NCI-H1436 (cell line): ENCODE data around the gene KCTD13.
A peak's percentile ranks its signal among the peaks of the same experiment; 100 is the strongest.
"Not testable (repeated sequence)": the region's sequence is repeated elsewhere in the genome, so short reads cannot be mapped to it uniquely, and the experiment has no call there.

Experiments used
- DNase-seq: peaks from one replicate; lab custom pipeline; 2025; lab: John Stamatoyannopoulos, UW

KCTD13 gene, protein sequence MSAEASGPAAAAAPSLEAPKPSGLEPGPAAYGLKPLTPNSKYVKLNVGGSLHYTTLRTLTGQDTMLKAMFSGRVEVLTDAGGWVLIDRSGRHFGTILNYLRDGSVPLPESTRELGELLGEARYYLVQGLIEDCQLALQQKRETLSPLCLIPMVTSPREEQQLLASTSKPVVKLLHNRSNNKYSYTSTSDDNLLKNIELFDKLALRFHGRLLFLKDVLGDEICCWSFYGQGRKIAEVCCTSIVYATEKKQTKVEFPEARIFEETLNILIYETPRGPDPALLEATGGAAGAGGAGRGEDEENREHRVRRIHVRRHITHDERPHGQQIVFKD

DNA sequence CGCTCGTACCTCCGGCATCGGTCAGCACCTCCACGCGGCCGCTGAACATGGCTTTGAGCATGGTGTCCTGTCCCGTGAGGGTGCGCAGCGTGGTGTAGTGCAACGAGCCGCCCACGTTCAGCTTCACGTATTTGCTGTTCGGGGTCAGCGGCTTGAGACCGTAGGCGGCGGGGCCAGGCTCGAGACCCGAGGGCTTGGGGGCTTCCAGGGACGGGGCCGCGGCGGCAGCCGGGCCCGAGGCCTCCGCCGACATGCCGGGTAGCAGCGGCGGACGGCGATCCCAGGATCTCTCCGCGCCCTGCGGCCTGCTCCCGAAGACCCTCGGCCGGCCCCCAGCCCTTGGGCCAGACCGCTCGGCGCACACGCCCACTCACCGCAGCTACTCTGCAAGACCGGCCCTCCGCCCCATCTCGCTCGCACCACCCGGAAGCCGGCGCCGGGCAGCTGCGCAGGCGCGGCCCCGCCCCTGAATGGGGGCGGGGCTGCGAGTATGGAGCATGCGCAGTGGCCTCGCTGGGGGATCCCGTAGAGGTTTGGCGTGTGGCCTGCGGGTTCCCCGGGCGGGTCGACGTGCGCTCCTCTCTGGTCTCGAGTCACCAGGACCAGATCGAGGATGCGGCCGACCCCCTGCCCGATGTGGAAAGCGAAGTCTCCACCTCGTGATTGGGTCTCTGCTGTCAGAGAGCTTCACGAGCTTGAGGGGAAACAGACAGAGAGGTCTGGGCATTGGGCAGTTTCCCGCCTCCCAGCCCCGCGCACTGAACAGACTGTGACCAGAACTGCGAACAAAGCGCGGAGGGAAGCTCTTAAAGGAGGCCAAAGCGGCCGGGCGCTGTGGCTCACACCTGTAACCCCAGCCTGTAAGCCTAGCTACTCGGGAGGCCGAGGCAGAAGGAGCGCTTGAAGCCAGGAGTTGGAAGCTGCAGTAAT, at the start of gene KCTD13:
Gene KCTD13 (minus strand): TSS at position 446 of the 930 bp plus-strand sequence. CDS start 193 bp downstream, at position 253.
- peak; percentile 65 for DNase-seq

DNA sequence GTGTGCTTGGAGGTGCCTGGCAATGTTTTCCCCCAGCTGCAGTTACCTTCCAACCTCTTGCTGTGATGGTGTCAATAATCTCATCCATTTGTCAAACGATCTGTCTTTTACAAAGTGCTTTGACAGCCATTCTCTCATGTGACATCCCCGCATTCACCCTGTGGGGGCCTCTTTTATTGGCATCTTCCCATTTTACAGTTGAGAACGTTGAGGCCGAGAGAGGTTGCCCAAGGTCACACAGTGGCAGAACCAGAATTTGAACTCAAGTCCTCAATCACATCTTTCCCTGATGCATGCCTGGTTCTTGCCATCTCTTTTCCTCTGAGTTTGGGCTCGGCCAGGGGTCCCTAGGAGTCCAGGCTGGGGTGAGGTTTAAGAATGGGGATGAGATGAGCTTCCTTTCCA, 49.1 kb upstream of the KCTD13 start:
- DNase-seq = no peak

DNA sequence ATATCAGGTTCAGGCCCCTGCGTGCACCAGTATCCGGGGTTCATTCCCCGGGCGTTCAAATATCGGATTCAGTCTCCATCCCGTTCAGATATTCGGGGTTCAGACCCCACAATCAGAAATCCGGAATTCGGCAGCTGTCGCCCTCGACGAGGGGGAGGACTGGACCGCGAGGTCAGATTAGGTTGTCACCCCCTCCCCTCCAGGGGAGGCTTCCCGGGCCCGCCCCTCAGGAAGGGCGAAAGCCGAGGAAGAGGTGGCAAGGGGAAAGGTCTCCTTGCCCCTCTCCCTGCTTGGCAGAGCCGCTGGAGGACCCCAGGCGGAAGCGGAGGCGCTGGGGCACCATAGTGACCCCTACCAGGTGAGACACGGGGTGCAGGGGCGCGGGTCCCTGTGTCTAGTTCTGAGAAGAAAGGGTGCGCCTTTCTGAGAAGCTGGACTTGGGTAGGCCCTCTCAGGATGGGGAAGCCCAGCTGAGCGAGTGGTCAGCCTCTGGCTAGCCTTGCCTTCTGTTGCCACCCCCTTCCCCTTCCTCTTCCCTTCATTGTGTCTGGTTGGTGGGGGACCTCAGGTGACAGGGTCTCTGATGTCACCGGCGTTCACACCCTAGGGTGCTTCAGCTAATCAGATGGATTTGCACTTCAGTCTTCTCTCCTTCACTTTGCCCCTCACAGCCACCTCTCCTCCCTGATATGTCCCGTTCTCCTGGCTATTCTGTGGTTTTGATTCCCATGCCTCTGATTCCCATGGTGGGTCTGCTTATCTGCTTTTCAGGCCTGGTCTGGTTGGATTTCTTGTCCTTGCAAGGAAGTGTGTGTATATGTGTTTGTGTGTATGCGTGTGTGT, 48.5 kb upstream of the KCTD13 start:
- no peak for DNase-seq

DNA sequence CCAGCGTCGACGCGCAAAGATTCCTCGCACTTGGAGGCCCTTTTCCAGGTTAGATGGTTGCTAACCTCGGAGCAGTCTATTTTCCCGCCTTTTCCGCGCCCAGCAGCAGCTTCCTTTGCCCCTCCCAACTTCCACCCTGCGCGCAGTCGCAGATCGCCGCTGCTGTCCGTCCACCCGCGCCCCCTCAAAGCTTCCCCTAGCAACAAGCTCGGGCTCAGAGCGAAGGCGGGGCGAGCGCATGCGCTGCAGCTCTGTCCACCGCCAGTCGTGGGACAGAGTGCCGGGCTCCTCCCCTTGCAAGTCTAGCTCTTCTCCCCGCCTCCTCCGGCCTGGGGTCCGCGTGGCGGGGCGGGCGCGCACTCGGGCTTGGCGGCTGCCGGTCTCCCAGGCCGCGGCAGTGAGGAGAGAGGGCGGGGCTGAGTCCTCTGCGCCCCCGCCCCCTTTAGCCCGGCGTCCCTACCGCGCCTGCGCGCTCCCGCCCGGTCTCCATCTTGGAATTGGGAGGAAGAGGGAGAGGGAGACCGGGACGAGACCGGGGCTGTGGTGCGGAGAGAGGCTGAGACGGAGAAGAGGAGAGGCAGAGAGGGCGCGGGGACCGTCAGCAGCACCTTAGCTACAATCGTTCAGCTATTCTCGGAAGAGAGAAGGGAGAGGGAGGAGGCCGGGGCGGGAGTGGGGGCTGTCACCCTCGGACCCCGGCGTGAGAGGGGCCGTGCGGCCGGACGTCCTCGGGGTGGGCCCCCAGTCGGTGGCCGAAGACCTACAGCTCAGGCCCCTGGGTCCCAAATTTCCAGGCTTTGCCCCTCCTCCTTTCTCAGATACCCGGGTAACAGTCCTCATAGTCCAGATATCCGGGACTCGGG, 47.6 kb upstream of the KCTD13 start, which contains the start of gene TAOK2:
Gene TAOK2 (plus strand): TSS at position 485 of the 863 bp plus-strand sequence. CDS start 3,905 bp downstream, outside the sequence.
- peak; percentile 98 for DNase-seq

DNA sequence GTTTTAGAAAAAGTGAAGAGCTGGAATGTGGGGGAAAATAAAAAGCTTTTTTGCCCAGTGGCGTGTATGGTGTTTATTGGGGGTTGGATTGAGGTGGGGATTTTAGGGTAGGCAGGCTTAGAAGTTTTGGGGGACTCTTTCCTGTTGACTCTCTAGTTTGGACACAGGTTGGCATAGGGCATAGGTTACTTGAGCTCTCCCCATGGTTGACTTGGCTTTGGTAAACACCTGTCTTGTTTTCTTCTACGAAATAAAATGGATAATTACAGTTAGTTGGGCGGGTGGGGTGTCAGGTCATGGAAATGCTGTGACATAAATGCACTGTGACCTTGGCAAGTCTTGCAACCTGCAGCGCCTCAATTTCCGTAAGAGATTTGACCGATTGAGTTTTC, 47.0 kb upstream of the KCTD13 start:
- no peak for DNase-seq

DNA sequence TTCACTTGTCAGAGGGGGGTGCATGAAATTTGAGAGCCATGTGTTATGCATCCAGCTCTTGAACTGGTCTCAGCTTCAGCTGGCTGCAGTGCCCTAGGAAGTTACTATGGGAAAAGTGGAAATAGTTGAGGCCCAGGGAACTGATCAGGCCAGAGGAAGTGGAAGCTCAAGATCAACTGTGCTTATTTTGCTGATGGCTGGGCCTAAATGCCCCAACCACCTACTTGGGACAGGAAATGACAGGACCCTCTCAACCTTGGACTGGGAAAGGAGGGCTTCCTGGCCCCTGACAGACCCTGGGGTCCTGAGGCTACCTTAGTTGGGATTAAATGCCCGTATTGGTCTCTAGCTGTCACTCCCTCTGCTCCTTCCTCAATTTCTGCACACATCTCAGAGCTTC, 46.5 kb upstream of the KCTD13 start:
- no peak for DNase-seq

DNA sequence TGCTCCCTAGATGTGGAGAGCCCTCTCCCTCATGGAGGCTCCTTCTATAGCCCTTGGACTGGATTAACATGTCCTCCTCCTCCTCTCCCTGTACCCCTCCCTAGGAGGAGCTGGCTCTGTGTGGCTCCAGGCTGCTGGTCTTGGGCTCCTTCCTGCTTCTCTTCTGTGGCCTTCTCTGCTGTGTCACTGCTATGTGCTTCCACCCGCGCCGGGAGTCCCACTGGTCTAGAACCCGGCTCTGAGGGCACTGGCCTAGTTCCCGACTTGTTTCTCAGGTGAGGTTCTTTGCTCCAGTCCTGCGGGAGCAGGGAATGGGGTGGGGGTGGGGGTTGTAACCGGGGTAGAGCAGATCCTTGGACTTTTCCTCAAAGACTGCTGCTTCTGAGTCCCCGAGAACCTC, 45.3 kb upstream of the KCTD13 start:
- no peak for DNase-seq

DNA sequence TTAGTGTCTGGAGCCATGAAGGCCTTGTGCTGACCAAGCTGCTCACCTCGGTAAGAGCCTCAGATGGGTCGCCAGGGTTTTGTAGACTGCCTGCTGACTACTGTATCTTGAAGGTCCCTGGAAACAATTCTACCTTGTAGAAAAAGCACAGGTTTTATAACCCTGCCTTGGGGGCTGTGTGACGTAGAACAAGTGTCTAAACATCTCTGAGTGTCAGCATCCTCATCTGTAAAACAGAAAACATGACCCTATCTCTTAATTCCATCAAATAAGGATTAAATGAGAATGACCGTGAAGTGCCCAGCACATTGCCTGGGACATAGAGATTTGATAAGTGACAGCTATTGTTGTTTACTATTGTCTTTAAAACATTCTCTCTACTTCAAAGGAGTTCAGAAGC, 42.2 kb upstream of the KCTD13 start:
- DNase-seq = no peak

DNA sequence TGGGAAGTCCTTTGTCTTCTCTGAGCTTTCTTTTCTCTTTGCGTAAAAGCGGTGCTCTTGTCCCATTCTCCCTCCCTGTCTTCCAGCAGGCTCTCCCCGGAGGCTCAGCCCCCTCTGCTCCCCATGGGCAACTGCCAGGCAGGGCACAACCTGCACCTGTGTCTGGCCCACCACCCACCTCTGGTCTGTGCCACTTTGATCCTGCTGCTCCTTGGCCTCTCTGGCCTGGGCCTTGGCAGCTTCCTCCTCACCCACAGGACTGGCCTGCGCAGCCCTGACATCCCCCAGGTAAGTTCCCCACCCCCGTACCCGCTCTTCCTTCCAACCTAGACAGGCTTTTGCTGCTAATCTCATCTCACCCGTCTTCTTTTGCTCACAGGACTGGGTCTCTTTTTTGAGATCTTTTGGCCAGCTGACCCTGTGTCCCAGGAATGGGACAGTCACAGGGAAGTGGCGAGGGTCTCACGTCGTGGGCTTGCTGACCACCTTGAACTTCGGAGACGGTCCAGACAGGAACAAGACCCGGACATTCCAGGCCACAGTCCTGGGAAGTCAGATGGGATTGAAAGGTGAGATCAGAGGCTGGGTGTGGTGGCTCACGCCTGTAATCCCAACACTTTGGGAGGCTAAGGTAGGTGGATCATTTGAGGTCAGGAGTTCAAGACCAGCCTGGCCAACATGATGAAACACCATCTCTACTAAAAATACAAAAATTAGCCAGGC, 37.2 kb upstream of the KCTD13 start:
- no peak for DNase-seq

DNA sequence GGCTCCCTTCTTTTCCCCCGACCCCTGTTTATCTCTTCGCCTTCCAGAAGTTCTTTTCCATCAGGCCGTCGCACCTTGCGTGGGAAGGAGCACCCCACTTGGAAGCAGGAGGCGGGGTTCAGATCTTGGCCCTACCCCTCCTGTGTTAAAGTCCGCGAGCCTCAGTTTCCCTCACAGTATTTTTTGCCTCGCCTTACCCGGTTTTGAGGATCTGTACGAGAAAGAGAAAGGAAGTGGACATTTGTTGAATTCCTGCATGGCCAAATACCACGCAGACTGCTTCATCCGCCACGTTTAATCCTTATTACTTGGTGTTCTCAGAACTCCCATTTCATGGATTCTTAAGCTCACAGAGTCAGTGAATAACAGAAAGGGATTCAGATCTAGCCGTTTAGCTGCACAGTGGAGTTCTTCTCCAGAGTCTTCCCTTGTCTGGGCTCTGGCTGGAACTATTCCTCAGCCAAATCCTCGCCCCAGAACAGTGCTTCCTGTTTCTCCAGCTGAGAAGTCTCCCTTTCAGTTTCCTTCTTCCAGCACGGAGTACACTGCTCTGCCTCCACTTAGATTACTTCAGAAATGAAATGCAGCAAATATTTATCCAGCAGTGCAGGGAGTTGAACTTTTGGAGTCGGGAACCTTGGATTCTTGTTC, 36.4 kb upstream of the KCTD13 start:
- DNase-seq = no peak

DNA sequence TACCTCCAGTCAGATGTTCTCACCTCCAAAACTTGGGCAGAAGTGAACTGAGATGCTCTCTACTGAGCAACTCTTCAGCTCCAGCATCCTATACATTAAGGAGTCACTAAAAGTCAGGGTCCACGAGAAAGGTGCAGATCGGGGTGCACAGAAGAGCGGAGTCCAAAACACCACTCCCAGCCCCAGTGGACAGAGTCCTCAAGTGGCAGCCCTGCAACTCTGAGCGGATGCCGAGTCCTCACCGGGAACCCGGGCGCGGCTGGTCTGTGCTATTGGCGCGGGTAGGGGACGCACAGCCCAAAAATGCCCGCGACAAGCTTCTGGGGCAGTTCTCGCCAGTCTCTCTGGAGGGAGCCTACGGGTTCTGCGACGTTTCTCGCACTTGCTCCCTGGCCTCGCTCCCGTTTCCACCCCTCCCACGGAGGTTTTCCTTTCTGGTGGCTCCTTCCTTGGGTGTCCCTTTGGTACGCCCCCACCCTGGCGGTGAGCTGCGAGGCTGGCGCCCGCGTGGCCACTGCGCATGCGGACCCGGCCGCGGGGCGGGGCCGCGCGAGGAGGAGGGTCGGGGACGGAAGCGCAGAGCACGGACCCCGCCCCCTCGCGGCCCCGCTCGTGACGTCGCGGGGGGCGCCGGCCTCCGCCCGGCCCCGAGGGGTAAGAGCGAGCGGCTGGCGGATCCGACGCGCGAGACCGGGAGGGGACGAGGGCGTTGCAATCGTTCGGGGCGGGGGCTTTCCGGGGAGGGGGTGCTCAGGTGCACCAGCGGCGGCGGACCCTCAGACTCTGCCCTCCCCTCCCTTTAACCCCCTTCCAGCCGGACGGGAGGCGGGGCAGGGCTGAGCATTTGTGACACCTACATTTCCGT, 35.7 kb upstream of the KCTD13 start, which contains the start of gene TMEM219:
Gene TMEM219 (plus strand): TSS at position 601 of the 865 bp plus-strand sequence. CDS start 1,065 bp downstream, outside the sequence.
- peak; percentile 82 for DNase-seq

DNA sequence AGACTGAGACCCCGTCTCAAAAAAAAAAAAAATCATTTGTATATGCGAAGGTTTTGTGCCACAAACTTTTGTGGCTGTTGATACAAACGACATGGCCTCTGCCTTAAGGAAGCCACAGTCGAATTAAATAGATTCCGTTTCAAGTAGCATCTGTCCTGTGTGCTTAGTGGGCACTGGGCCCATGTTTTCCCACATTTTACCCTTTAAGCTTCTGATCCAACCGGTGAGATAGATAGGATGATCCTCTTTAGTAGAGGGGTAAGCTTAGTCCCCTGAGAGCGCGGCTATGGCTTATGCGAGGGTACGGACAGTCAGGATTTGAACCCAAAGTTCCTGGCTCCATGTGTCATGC, 35.1 kb upstream of the KCTD13 start:
- DNase-seq = no peak

DNA sequence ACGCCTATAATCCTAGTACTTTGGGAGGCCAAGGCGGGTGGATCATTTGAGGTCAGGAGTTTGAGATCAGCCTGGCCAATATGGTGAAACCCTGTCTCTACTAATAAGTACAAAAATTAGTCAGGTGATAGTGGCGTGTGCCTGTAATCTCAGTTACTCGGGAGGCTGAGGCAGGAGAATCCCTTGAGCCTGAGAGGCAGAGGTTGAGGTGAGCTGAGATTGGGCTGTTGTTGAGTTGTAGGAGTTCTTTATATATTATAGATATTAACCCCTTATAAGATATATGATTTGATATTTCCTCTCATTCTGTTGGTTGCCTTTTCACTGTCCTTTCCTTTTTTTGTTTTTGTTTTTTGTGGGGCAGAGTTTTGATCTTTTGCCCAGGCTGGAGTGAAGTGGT, 33.8 kb upstream of the KCTD13 start:
- DNase-seq = not testable (repeated sequence)

DNA sequence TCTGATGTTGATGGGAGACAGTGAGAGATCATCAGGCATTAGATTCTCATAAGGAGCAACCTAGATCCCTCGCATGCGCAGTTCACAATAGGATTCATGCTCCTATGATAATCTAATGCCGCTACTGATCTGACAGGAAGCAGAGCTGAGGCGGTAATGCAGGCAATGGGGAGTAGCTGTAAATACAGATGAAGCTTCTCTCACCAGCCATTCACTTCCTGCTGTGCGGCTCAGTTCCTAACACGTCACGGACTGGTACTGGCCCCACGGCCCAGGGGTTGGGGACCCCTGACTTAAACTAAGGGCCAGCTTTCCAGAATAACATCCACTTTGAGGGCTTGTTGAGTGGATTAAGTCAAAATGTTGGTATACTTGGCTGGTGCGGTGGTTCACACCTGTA, 33.3 kb upstream of the KCTD13 start:
- DNase-seq = no peak

DNA sequence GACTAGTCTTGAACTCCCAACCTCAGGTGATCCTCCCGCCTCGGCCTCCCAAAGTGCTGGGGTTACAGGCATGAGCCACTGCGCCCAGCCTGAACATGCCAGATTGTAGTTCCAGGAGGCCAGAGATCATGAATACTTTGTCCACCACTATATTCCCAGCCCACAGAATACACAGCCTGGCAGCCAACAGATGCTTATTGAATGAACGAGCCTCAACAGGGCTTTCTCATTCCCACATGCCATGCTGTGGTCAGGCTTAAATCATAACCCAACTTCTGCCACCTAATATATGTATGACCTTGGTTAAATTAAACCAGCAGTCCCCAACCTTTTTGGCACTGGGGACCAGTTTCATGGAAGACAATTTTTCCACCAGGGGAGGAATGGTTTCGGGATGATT, 32.7 kb upstream of the KCTD13 start:
- DNase-seq = no peak

DNA sequence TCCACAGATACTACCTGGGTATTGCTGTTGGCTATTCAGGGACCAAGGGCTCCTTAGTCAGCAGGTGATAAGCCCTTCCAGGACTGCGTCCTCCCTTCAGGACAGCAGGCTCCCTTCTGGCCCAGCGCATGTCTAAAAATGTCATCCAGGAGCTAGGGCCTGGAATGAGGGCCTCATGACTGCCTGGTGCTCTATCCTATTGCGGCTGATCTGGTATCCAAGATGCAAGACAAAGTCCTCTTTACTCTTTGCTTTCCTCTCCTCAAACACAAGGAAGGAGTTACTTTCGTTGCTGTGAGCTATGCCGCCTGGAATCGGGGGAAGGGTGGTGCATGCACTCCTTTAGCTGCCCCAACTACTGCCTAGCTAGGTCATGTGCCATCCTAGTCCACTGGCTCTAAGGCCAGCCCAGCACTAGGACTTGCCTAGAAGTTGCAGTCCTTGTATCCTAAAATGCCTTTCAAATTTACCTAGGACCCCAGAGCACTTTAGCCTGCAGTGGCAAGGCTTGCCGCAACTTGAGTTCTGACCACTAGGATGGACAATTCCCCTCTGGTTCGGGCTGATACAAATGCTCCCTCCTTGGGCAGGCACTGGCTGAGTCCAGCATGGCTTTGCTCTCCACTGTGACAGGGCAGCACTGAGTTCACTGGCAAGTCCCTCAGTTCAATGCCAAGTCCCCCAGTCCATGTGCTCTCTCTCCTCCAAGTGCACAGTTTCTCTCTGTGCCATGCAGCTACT, 25.8 kb upstream of the KCTD13 start:
- DNase-seq = no peak

DNA sequence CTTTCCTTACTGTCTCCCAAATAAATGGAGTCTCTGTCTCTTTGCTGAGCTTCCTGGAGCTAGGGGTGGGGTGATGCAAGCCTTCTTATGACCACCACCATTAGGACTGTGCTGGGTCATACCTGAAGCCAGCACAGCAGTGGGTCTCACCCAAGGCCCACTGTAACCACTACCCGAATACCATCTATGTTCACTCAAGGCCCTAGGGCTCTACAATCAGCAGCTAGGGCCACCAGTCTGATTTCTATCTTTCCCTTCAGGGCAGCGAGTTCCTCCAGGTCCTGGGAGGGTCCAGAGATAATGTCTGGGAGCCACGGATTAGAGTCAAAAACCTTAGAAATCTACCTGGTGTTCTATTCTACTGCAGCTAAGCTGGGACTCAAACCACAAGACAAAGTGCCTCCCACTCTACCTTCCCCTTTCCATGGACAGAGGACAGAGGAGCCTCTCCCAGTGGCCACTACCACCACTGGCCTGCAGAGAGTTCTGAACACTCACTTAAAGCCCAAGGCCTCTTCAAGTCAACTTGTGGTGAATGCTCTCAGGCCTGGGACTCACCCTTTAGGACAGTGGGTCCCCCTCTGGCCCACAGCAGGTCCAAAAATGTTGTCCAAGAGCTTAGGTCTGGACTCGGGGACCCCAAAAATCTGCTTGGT, 24.9 kb upstream of the KCTD13 start:
- DNase-seq = no peak

DNA sequence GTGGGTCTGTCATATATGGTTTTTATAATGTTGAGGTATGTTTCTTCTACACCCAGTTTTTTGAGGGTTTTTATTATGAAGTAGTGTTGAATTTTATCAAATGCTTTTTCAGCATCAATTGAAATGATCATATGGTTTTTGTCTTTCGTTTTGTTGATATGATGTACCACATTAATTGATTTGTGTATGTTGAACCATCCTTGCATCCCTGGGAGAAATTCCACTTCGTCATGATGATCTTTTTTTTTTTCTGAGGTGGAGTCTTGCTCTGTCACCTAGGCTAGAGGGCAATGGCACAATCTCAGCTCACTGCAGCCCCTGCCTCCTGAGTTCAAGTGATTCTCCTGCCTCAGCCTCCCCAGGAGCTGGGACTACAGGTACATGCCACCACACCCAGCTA, 21.9 kb upstream of the KCTD13 start:
- DNase-seq = no peak
